Ovary (tissue), 9 donors: ENCODE measurements around the gene PRR35. TPM values are rescaled to one million over a fixed set of nuclear protein-coding genes. Genes with fewer than 3 reads are reported as not detected.

Experiments used
- DNase-seq, 5 donors: peaks; one replicate each; pipeline ENCODE4 v3.0.0-alpha.2; 2019 to 2020
- H3K27ac ChIP-seq, 2 donors: fragments of 200-600 bp; one replicate each; pipeline versions ENCODE4 v1.5.1 to v1.8.0; 2019 to 2022
- H3K27me3 ChIP-seq: fragments of 200-600 bp; one replicate; pipeline ENCODE4 v1.8.0; 2022
- H3K36me3 ChIP-seq: fragments of 200-600 bp; sonication (generic); one replicate; pipeline ENCODE4 v1.5.1; 2019
- H3K4me1 ChIP-seq: one replicate; pipeline ENCODE4 v1.8.1; 2013; ENCODE audit warnings: mild to moderate bottlenecking, moderate library complexity; ENCODE audit not compliant: insufficient read depth
- H3K4me3 ChIP-seq: fragments of 200-600 bp; sonication (generic); one replicate; pipeline ENCODE4 v1.5.1; 2017
- H3K9me3 ChIP-seq, 2 donors: fragments of 200-600 bp in 1 of 2; sonication (generic) in 1 of 2; one replicate each; pipeline versions ENCODE4 v1.5.1 to v1.8.1; 2013 to 2019; ENCODE audit warnings: mild to moderate bottlenecking in 1 of 2, moderate library complexity in 1 of 2
- EP300 ChIP-seq: sonication (generic); formaldehyde crosslinking; IDR thresholded peaks from one replicate; pipeline ENCODE4 v1.6.1; 2017; ENCODE audit warnings: antibody characterized with exemption
- POLR2A ChIP-seq: fragments of 450-650 bp; IDR thresholded peaks from one replicate; pipeline ENCODE4 v1.6.1; 2017; ENCODE audit warnings: antibody characterized with exemption, mild to moderate bottlenecking, moderate library complexity
- WGBS, 3 donors: extraction: QIAGEN DNeasy Blood & Tissue Kit in 1 of 3; methylation state at CpG; one replicate each; pipeline versions ENCODE4 v1.1.5 to v1.1.7; 2013 to 2017; 5-methylcytosine and 5-hydroxymethylcytosine counted together
- intact Hi-C, 4 donors: fragments of 100-400 bp; cut with DNase I; formaldehyde crosslinking; loops; one replicate each; pipeline versions ENCODE4 v1.11.0 to v1.15.1; 2022 to 2023
- polyA plus RNA-seq, 2 donors: library from polyadenylated mRNA; stranded (reverse); fragments of 200-250 nt in 1 of 2; fragments of 350-450 nt in 1 of 2; fragmentation: Illumina TruSeq in 1 of 2; extraction: RNeasy Lipid Tissue Mini Kit (QIAGEN cat#74804) in 1 of 2; gene quantifications; one replicate each; pipeline ENCODE4 v1.2.3, GENCODE V29; 2013 to 2014
- total RNA-seq, 7 donors: library from RNA; depleted of rRNA in 2 of 7; stranded (reverse); fragments of >200 nt in 2 of 7; fragmentation: NEBNext Ultra II Directional in 3 of 7; extraction: Animal tissue kit (Norgen Biotek cat#: 25700) in 3 of 7; gene quantifications; one replicate each; pipeline versions ENCODE4 v1.1.0 to v1.2.4, GENCODE V29; 2016 to 2023
- TF ChIP-seq, protein P1 (sequence below), 3 donors: fragments of 450-650 bp in 2 of 3; fragments of 200-600 bp in 1 of 3; IDR thresholded peaks; one replicate each; pipeline versions ENCODE4 v1.5.1 to v1.8.0; 2016 to 2022; ENCODE audit warnings: antibody characterized with exemption in 3 of 3, mild to moderate bottlenecking in 1 of 3
- donor health status: DM: no; HTN: no; CAD: no; lungs with moderate emphysema.
- donor health status: DM: no; HTN: no; CAD: no.
- donor health status: Bipolar disorder and iron deficiency.
- donor health status: DM: yes; HTN: yes; CAD: no.
- donor health status: DM: no; HTN: no; CAD: no.
- donor health status: DM: yes; HTN: yes; CAD: no.

Gene PRR35
- total and polyA plus RNA-seq, 9 donors = not detected

DNA sequence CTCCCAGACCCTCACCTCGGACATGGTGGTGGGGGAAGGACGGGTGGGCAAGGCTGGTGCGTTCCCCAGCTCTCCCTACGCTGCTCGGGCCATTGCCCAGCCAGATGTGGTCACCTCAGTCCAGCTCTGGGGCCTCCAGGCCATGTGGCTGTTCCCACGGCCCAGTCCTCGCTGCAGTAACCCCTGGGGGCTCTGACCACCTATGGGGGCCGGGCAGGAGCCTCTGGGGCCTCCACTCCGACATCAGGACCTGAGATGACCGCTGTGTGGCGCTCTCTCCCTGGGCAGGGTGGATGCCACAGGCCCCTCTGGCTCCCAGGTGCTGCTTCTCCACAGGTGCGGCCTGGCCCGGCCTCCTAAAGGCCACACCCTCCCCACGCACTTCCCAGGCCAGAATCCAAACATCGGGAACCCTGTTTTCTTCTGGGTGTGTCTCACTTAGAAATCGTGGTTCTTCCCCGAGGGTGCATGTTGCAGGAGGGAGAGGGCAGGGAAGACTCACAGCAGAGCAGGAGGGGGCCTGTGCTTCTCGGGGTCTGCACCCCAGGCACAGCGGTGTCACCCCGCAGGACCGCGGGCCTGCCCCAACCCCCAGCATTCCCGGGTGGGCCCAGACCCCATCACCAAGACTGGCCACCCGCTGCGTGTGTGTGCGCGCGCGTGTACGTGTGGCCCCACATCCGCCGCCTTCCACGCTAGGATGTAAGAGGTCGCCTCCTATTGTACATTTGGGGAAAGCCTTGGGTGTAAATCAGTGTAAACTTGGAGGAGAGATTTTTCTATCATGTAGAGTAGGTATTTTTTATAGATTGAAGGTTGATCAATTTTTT lies 38.6 kb upstream of the PRR35 start:
- Histone ChIP-seq H3K4me1 (peaks cover 6% of the 10 kb centered on the region), H3K36me3 (no peaks in the 10 kb centered on the region), H3K27ac (no peak overlapping the region), H3K4me3 (no peak overlapping the region), H3K9me3 (no peaks in the 10 kb centered on the region), H3K27me3 (no peaks in the 10 kb centered on the region)
- TF ChIP-seq, protein P1, sequence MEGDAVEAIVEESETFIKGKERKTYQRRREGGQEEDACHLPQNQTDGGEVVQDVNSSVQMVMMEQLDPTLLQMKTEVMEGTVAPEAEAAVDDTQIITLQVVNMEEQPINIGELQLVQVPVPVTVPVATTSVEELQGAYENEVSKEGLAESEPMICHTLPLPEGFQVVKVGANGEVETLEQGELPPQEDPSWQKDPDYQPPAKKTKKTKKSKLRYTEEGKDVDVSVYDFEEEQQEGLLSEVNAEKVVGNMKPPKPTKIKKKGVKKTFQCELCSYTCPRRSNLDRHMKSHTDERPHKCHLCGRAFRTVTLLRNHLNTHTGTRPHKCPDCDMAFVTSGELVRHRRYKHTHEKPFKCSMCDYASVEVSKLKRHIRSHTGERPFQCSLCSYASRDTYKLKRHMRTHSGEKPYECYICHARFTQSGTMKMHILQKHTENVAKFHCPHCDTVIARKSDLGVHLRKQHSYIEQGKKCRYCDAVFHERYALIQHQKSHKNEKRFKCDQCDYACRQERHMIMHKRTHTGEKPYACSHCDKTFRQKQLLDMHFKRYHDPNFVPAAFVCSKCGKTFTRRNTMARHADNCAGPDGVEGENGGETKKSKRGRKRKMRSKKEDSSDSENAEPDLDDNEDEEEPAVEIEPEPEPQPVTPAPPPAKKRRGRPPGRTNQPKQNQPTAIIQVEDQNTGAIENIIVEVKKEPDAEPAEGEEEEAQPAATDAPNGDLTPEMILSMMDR (IDR thresholded peaks at IDR 0.05) = no peak
- TF ChIP-seq EP300 (no peak), POLR2A (no peak)
- WGBS, 3 donors = 77 to 82% (median 81%) methylated on average over 33 to 34 of the region's 34 CpGs
- intact Hi-C loops = loop anchor here in 1 of 4 donors (10.0 kb wide), 1 partner anchor 1163 kb away; no protein-coding TSS in a partner anchor
- peak in 1 of 5 donors; percentile 35 for DNase-seq

DNA sequence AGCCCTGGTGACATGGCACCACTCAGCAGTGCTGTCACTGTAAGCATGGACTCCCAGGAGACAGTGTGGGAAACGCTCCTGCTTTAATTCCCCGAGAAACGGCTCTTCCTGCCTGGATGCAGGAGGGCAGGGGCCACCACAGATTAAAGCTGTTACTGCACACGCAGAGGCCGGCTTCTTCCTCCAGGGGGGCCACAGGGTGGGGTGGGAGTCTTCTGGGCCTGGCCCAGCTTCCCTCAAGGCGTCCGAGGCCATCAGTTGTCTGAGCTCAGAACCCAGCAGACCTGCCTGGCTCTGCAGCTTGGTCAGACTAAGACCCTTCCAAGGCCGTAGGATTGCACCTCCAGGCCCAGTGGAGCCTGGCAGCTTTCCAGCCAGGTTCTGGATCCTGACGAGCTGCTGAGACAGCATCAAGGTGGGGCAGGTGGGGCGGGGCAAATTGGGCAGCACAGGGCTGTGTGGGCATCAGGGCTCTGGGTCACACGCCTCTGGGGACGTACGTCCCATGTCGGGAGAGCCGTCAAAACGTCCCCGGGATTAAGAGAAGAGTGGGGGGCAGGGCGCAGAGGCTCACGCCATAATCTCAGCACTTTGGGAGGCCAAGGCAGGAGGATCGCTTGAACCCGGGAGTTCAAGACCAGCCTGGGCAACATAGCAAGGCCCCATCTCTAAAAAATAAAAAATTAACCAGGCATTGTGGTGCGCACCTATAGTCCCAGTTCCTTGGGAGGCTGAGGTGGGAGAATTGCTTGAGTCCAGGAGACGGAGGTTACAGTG lies 37.7 kb upstream of the PRR35 start:
- intact Hi-C loops = loop anchor here in 1 of 4 donors (10.0 kb wide), 1 partner anchor 1162 kb away; no protein-coding TSS in a partner anchor
- TF ChIP-seq POLR2A (no peak), EP300 (no peak)
- TF ChIP-seq, protein P1 (IDR thresholded peaks at IDR 0.05) = no peak
- Histone ChIP-seq H3K9me3 (no peaks in the 10 kb centered on the region), H3K36me3 (no peaks in the 10 kb centered on the region), H3K27me3 (no peaks in the 10 kb centered on the region), H3K27ac (no peak overlapping the region), H3K4me1 (peaks cover 6% of the 10 kb centered on the region), H3K4me3 (no peak overlapping the region)
- peak in 3 of 5 donors; percentile 44 to 60 (median 56) for DNase-seq
- WGBS, 3 donors = 71 to 74% (median 73%) methylated on average over 23 of the region's 23 CpGs

DNA sequence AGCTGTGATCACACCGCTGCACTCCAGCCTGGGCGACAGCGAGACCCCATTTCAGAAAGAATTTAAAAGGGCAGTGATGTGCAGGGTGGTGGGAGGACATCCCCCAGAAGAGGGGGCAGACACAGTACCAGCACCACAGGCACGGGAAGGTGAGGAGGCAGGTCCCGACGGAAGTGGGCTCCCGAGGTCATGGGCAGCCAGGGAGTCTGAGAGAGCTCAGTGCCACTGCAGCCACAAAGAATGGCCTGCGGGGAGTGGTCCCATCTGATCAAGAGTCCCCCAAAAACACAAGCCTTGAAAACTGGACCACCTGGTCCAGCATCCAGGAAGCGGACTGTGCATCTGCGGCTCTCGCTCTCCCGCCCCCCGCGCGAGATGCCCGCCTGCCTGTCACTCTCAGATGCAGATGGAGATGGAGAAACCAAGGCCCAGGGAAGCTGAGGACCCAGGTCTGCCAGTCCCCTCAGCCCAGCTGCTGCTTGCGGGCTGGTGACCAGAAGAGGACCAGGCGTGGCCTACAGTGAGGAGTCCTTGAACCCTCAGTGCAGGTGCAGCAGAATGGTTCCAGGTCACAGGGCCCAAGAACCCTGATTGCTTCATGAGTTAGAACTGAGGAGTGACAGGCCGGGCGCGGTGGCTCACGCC lies 37.0 kb upstream of the PRR35 start:
- TF ChIP-seq EP300 (no peak), POLR2A (no peak)
- TF ChIP-seq, protein P1 (IDR thresholded peaks at IDR 0.05) = no peak
- H3K27ac ChIP-seq = no peak overlapping the region
- H3K4me3 ChIP-seq = no peak overlapping the region
- no peaks in the 10 kb centered on the region for H3K27me3 ChIP-seq
- 86 to 89% (median 89%) methylated on average over 22 of the region's 22 CpGs for WGBS, 3 donors
- peaks cover 6% of the 10 kb centered on the region for H3K4me1 ChIP-seq
- DNase-seq = no peak
- H3K36me3 ChIP-seq = no peaks in the 10 kb centered on the region
- intact Hi-C loops = loop anchor here in 1 of 4 donors (10.0 kb wide), 1 partner anchor 1162 kb away; no protein-coding TSS in a partner anchor
- no peaks in the 10 kb centered on the region for H3K9me3 ChIP-seq
